Kidney (tissue), 14 donors: ENCODE results near the gene LHCGR. TPM values are rescaled to one million over a fixed set of nuclear protein-coding genes. Genes with fewer than 3 reads are reported as not detected.

Experiments
- DNase-seq, 5 donors: peaks; one replicate each; pipeline ENCODE4 v3.0.0-alpha.2; 2013 to 2020
- FAIRE-seq: peaks from 2 replicates; lab custom pipeline; 2012; peaks lifted over from hg19 to GRCh38; lab: Jason Lieb, UNC
- H3K27ac ChIP-seq, 2 donors: one replicate each; pipeline ENCODE4 v1.7.0; 2013; ENCODE audit warnings: low read depth in 2 of 2, low read length in 2 of 2, inconsistent platforms in 1 of 2
- H3K27me3 ChIP-seq: one replicate; pipeline ENCODE4 v1.7.1; 2013; ENCODE audit warnings: low read length, inconsistent platforms; ENCODE audit not compliant: control insufficient read depth, insufficient read depth
- H3K36me3 ChIP-seq, 3 donors: one replicate each; pipeline versions ENCODE4 v1.7.0 to v1.7.1; 2013; ENCODE audit warnings: low read length in 3 of 3, control low read depth in 1 of 3, inconsistent platforms in 1 of 3; ENCODE audit not compliant: insufficient read depth in 3 of 3, control insufficient read depth in 2 of 3
- H3K4me1 ChIP-seq, 3 donors: one replicate each; pipeline versions ENCODE4 v1.7.0 to v1.7.1; 2013; ENCODE audit warnings: low read length in 3 of 3, inconsistent platforms in 1 of 3, low read depth in 1 of 3; ENCODE audit not compliant: control insufficient read depth in 2 of 3, insufficient read depth in 2 of 3
- H3K4me3 ChIP-seq, 3 donors: one replicate each; pipeline versions ENCODE4 v1.7.0 to v1.8.1; 2013; ENCODE audit warnings: low read length in 3 of 3, control low read depth in 1 of 3, inconsistent platforms in 1 of 3
- H3K9ac ChIP-seq, 3 donors: one replicate each; pipeline versions ENCODE4 v1.7.0 to v1.7.1; 2013; ENCODE audit warnings: low read length in 3 of 3, control low read depth in 1 of 3, inconsistent platforms in 1 of 3
- H3K9me3 ChIP-seq, 3 donors: one replicate each; pipeline versions ENCODE4 v1.7.0 to v1.7.1; 2013; ENCODE audit warnings: low read length in 3 of 3, control low read depth in 1 of 3, inconsistent platforms in 1 of 3; ENCODE audit not compliant: control insufficient read depth in 2 of 3, insufficient read depth in 1 of 3
- intact Hi-C: fragments of 100-400 bp; cut with DNase I; formaldehyde crosslinking; loops from one replicate; pipeline ENCODE4 v1.11.1; 2022
- polyA plus RNA-seq: library from polyadenylated mRNA; stranded (reverse); fragments of 350-450 nt; fragmentation: Illumina TruSeq; extraction: RNeasy Lipid Tissue Mini Kit (QIAGEN cat#74804); gene quantifications from one replicate; pipeline ENCODE4 v1.2.3, GENCODE V29; 2014; ENCODE audit warnings: low read depth, low replicate concordance; ENCODE audit not compliant: insufficient read depth
- total RNA-seq: library from RNA; stranded (reverse); fragmentation: NEBNext Ultra II Directional; extraction: Animal tissue kit (Norgen Biotek cat#: 25700); gene quantifications from one replicate; pipeline ENCODE4 v1.2.1, GENCODE V29; 2021
- TF ChIP-seq, protein P1 (sequence below): IDR thresholded peaks from 3 replicates; pipeline ENCODE4 v1.5.1; 2012; ENCODE audit warnings: mild to moderate bottlenecking, moderate library complexity, borderline replicate concordance; ENCODE audit not compliant: insufficient read depth; ENCODE audit errors: extremely low read depth
- donor health status: control.
- donor health status: control.
- donor health status: control.
- donor health status: control.
- donor health status: control.
- donor health status: DM: yes; HTN: yes; CAD: no.
- donor health status: Normal renal cell carcinoma (clear cell type).

The LHCGR gene
- total and polyA plus RNA-seq, 2 donors from 2014 or later, result not detected

DNA sequence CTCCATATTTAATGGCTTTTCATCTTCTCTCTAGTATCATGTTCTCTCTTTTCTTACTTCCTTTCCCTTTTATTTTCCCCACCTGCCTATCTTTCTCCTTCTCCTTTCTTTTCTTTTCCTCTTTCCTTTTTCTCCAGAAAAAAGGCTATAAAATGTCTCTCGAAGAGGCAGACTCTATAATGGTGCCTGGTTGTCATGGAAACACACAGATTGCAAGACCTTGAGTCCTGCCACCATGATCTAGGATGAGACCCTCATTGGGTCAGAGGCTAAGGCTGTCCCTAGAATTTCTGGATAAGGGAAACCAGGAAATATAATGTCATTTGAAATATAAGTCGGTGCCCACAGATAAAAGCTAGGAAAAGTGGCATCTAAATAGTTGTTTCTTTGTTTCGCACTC is 36.5 kb upstream of the LHCGR start:
- FAIRE-seq (no peak), DNase-seq (no peak)
- intact Hi-C loops, result no loop called here
- Histone ChIP-seq H3K36me3 (no peaks in the 10 kb centered on the region), H3K4me1 (no peaks in the 10 kb centered on the region), H3K9ac (no peak overlapping the region), H3K27ac (no peak overlapping the region), H3K4me3 (no peak overlapping the region), H3K9me3 (no peaks in the 10 kb centered on the region), H3K27me3 (no peaks in the 10 kb centered on the region)
- TF ChIP-seq, protein P1, sequence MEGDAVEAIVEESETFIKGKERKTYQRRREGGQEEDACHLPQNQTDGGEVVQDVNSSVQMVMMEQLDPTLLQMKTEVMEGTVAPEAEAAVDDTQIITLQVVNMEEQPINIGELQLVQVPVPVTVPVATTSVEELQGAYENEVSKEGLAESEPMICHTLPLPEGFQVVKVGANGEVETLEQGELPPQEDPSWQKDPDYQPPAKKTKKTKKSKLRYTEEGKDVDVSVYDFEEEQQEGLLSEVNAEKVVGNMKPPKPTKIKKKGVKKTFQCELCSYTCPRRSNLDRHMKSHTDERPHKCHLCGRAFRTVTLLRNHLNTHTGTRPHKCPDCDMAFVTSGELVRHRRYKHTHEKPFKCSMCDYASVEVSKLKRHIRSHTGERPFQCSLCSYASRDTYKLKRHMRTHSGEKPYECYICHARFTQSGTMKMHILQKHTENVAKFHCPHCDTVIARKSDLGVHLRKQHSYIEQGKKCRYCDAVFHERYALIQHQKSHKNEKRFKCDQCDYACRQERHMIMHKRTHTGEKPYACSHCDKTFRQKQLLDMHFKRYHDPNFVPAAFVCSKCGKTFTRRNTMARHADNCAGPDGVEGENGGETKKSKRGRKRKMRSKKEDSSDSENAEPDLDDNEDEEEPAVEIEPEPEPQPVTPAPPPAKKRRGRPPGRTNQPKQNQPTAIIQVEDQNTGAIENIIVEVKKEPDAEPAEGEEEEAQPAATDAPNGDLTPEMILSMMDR, result no peak

DNA sequence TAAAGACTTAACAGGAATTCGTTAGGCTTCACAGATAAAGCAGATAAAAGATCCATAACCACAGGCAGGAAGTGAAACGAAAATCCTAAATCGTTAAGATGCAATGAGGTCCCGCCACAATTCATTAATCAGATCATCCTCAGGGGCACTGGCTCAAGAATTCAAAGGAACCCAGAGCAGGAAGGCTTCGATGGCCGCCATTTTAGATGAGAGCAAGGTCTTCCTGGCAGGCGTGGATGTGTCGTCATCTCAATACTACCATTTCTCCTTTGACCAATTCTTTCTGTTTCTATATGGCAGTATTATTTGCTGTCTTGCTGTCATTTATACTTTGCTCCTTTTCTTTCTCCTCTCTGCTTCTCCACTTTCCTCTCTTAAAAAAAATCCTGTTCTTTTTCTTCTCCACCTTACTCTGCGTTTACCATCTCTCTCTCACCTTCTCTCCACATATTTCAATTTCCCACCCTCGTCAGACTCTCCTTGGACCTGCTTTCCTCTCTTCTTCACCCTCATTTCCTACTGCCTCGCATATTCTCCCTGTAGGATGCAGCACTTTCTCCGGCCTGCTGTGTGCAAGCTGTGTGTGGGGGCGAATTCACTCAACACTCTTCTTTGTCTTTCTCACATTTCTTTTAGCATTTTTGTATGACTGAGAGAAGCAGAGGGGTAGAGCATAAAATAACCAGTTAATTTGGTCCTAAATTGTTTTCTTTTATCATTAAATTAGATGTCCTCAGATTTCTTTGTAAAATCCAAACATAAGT is 35.1 kb upstream of the LHCGR start:
- H3K27ac ChIP-seq, result no peak overlapping the region
- no peaks in the 10 kb centered on the region for H3K36me3 ChIP-seq
- H3K9ac ChIP-seq, result no peak overlapping the region
- TF ChIP-seq, protein P1, result no peak
- no peak for FAIRE-seq
- no peaks in the 10 kb centered on the region for H3K9me3 ChIP-seq
- intact Hi-C loops, result no loop called here
- H3K4me1 ChIP-seq, result no peaks in the 10 kb centered on the region
- no peak overlapping the region for H3K4me3 ChIP-seq
- DNase-seq, result no peak
- H3K27me3 ChIP-seq, result no peaks in the 10 kb centered on the region

DNA sequence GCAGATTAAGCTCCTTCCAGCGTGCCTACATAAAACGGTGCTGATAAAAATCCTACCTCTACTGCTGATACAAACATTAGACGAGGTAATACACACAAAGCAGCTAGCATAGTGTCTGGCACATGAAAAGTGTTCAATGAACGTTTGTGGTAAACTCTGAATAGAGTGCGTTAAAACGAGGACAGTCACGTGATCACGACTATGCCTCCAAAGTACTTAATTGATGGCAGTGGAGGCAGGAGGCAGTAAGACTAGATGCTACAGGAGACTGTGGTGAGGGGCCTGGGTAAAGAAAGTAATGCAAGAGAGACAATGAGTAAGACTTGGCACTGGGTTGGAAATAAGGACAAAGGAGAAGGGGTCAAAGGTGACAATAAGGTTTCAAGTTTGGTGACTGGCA is 32.1 kb upstream of the LHCGR start:
- H3K4me3 ChIP-seq, result no peak overlapping the region
- intact Hi-C loops, result no loop called here
- no peak for FAIRE-seq

More for the DNA sequence above, 32.1 kb upstream of the LHCGR start:
- no peaks in the 10 kb centered on the region for H3K9me3 ChIP-seq
- TF ChIP-seq, protein P1, result no peak
- no peak overlapping the region for H3K27ac ChIP-seq
- DNase-seq, result no peak
- no peaks in the 10 kb centered on the region for H3K27me3 ChIP-seq
- H3K4me1 ChIP-seq, result no peaks in the 10 kb centered on the region
- no peak overlapping the region for H3K9ac ChIP-seq
- H3K36me3 ChIP-seq, result no peaks in the 10 kb centered on the region
